A549 (cell line): ENCODE measurements around the gene ZNHIT2.

Source experiments
- HEYL ChIP-seq: fragments of 250-450 bp; sonication (Bioruptor Pico); IDR thresholded peaks from 2 replicates; pipeline ENCODE4 v1.8.0; 2021; ENCODE audit warnings: mild to moderate bottlenecking, moderate library complexity
- POLR2A ChIP-seq: IDR thresholded peaks from 2 replicates; pipeline ENCODE4 v1.6.1; 2012; ENCODE audit warnings: mild to moderate bottlenecking, low read length

- no peak for TF ChIP-seq HEYL (CRISPR knock-in tag)
- TF ChIP-seq POLR2A: peak; percentile 32
Observed at GRCh38 chr11:65116370-65117205, 913 bp downstream of the ZNHIT2 start.
